GM21526 (cell line): ENCODE results near the gene PRR19.

Source experiments
- ATAC-seq: cut with Tn5 transposase; IDR thresholded peaks from one replicate; pipeline ENCODE4 v1.9.1; 2021; ENCODE audit warnings: moderate library complexity; ENCODE audit not compliant: unreplicated experiment, low FRiP score

Gene PRR19

GRCh38 chr19:42270346-42271044 is 31.4 kb upstream of the PRR19 start:
- no peak for ATAC-seq

DNA sequence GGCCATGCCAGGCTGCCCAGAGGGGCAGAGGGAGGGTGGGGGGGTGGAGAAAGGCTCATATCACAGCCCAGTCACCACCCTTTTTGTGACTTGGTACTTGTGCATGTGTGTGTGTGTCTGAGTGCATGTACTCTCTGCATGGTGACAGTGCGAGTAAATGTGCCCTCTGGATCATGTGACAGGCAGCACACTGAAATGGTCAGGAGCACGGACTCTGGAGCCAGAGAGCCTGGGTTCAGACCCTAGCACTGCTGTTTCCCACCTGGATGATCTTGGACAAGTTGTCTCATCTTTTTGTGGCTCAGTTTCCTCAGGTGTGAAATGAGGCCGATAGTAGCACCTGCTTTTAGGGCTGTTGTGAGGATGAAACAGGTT is 30.9 kb upstream of the PRR19 start:
- no peak for ATAC-seq

DNA sequence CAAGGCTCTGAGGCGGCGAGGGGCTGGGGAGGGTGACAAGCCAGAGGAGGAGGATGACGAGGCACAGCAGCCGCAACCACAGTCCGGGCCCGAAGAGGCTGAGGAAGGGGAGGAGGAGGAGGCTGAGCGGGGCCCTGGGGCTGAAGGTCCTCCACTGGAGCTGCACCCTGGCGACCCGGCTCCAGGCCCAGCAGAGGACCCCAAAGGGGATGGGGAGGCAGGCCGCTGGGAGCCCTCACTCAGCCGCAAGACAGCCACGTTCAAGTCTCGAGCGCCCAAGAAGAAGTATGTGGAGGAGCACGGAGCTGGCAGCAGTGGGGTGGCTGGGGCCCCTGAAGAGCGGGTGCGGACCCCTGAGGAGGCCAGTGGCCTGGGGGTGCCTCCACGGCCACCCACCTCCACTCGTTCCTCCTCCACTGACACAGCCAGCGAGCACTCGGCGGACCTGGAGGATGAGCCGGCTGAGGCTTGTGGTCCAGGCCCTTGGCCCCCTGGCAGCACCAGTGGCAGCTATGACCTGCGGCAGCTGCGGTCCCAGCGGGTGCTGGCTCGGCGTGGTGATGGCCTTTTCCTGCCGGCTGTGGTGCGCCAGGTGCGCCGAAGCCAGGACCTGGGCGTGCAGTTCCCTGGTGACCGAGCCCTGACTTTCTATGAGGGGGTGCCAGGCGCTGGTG is 29.9 kb upstream of the PRR19 start:
- no peak for ATAC-seq

GRCh38 chr19:42272535-42272897 is 29.4 kb upstream of the PRR19 start:
- ATAC-seq: no peak

- no peak for ATAC-seq
These were observed 28.9 kb upstream of the PRR19 start for GRCh38 chr19:42272989-42273406.

GRCh38 chr19:42273407-42274064 is 28.4 kb upstream of the PRR19 start:
- no peak for ATAC-seq

GRCh38 chr19:42274065-42274682 is 27.8 kb upstream of the PRR19 start:
- no peak for ATAC-seq

DNA sequence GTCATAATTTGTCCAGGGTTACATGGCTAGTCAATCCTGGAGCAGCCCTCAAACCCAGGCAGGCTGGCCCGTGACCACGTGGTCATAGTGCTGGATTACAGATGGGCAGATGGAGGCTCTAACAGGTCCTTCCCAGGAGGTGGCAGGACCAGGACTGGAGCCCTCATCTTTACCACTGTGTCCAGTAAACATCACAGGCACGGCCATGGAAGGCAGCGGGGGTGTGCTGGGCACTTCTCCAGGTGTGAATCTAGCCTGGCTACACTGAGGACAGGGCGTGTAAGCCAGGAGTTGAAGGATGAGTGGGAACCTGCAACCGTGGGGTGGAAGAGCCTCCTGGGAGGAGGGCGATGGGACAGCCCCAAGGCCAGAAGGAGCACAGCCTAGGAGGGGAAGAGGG is 26.8 kb upstream of the PRR19 start:
- no peak for ATAC-seq

- ATAC-seq: no peak
These were observed 26.4 kb upstream of the PRR19 start for GRCh38 chr19:42275517-42275916.

DNA sequence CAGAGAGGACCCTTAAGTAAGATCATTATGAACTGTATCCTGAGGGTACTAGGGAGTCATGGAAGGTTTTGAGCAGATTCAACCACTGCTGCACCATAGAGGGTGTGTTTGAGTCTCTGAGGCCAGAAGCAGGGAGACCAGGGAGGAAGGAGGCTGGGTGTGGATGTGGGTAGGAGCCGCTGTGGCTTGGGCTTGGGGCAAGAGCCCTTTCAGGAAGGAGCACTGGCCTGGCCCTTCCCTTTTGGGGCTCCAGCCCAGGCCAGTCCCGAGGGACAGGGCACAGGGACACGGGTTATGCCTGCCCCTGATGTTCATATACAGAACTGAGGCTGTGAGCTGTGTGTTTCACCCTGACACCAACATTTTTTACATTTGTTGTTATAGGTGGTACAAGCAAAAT is 25.6 kb upstream of the PRR19 start:
- ATAC-seq: no peak

- no peak for ATAC-seq
These were observed 25.1 kb upstream of the PRR19 start for GRCh38 chr19:42276821-42277220.

DNA sequence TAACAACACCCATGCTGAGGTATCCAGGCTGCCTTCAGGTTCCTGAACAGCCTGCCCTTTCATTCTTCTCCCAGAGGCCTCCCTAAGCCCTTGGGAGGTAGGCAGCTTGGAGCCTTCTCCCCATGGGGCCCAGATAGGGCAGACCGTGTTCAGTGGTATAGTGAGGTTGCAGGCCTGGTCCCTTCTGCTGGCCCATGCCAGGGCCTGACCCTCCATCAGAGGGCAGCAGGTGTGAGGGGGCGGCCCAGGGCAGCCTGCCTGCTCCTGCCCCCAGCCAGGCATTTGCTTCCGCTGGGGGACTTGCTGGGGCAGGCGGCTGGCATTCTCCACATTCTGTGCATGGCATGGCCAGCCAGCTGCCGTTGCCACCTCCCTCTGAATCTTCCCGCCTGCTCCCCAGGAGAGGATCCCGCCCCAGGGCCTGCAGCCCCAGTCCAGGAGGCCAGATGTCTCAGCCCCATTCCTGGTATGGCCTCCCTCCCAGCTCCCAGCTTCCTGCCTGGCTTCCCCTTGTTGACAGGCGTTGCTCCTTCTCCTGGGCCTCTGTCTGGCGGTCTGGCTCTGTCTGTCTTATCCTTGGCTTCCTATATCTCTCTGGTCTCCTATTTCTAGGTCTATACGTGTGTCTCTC is 24.0 kb upstream of the PRR19 start:
- ATAC-seq: no peak

- no peak for ATAC-seq
These were observed 23.3 kb upstream of the PRR19 start for GRCh38 chr19:42278452-42279154.

- no peak for ATAC-seq
These were observed 22.6 kb upstream of the PRR19 start for GRCh38 chr19:42279155-42279901.

GRCh38 chr19:42279902-42280814 is 21.8 kb upstream of the PRR19 start:
- no peak for ATAC-seq

DNA sequence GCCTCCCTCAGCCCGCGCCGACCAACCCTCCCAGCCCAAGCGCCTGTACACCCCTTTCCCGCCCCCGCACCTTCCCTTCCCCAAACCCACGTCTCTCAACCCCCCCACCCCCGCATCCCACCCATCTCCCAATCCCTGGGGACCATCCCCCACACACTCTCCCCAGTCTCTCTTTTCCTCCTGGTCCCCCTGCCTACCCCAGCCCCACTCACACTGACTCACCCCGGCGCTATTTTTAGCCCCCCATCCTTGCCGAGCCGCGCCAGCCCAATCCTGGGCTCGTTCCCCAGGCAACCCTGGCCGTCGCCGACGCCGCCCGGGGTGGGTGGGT is 21.2 kb upstream of the PRR19 start:
- no peak for ATAC-seq

- ATAC-seq: no peak
These were observed 20.6 kb upstream of the PRR19 start for GRCh38 chr19:42281146-42281826.
